Measurements from ENCODE around the gene HIRA.

GRCh38 chr22:19406846-19407245, 24.7 kb downstream of the HIRA start:
- TF ChIP-seq POLR2A (IDR thresholded peaks at IDR 0.05; ENCODE audit: low read depth, low read length): no peak
- no peak for TF ChIP-seq POLR2AphosphoS5 (IDR thresholded peaks at IDR 0.05; ENCODE audit: low read depth, low read length)
- TF ChIP-seq TAF1 (IDR thresholded peaks at IDR 0.05; ENCODE audit: borderline replicate concordance, low read depth, low read length): no peak
